CD4-positive, alpha-beta T cell (primary cell): ENCODE measurements around the gene CSF1R. TPM values are rescaled to one million over a fixed set of nuclear protein-coding genes. Genes with fewer than 3 reads are reported as not detected.

Experiments
- ATAC-seq: fragments of 200-7000 bp; cut with Tn5 transposase; one replicate; pipeline ENCODE4 v1.10.0; 2022; ENCODE audit warnings: mild to moderate bottlenecking; ENCODE audit not compliant: poor library complexity
- CTCF ChIA-PET: fragments of 350-600 bp; sonication (Branson Sonifier 250); formaldehyde crosslinking; loops from one replicate; lab custom pipeline; 2021; ENCODE audit warnings: antibody characterized with exemption, inconsistent platforms; lab: Charles Lee
- POLR2A ChIA-PET: fragments of 350-600 bp; sonication (Branson Sonifier 250); formaldehyde crosslinking; loops from one replicate; lab custom pipeline; 2021; ENCODE audit warnings: antibody characterized with exemption, inconsistent platforms; lab: Charles Lee
- DNase-seq, 14 experiments: peaks; one replicate each; pipeline ENCODE4 v3.0.0-alpha.2; 2013 to 2020; ENCODE audit warnings: mixed read lengths in 2 of 14
- H3K27ac ChIP-seq, 2 donors: one replicate each; pipeline versions ENCODE4 v1.5.1 to v1.7.0; 2013; ENCODE audit warnings: low read length in 2 of 2, low read depth in 1 of 2, mild to moderate bottlenecking in 1 of 2
- H3K27me3 ChIP-seq, 2 experiments: 1 replicate in 1 of 2; 2 replicates in 1 of 2; pipeline versions ENCODE4 v1.6.1 to v1.7.0; 2013; ENCODE audit warnings: low read length in 2 of 2, control low read depth in 1 of 2, mild to moderate bottlenecking in 1 of 2, moderate library complexity in 1 of 2; ENCODE audit not compliant: insufficient read depth in 2 of 2, control insufficient read depth in 1 of 2
- H3K36me3 ChIP-seq: one replicate; pipeline ENCODE4 v1.6.1; 2013; ENCODE audit warnings: low read length, control low read depth; ENCODE audit not compliant: insufficient read depth
- H3K4me1 ChIP-seq: one replicate; pipeline ENCODE4 v1.6.1; 2013; ENCODE audit warnings: low read length, control low read depth; ENCODE audit not compliant: insufficient read depth
- H3K4me3 ChIP-seq: one replicate; pipeline ENCODE4 v1.5.1; 2013; ENCODE audit warnings: mild to moderate bottlenecking, low read length, moderate library complexity
- H3K9me3 ChIP-seq, 2 experiments: 1 replicate in 1 of 2; 2 replicates in 1 of 2; pipeline versions ENCODE4 v1.6.1 to v1.7.0; 2013; ENCODE audit warnings: low read length in 2 of 2, mild to moderate bottlenecking in 2 of 2, control low read depth in 1 of 2, moderate library complexity in 1 of 2; ENCODE audit not compliant: control insufficient read depth in 1 of 2, insufficient read depth in 1 of 2
- H3K27ac Mint-ChIP-seq: one replicate; pipeline ENCODE4 v1.8.0; 2020; ENCODE audit warnings: mixed read lengths
- H3K27me3 Mint-ChIP-seq: one replicate; pipeline ENCODE4 v1.8.0; 2021; ENCODE audit warnings: mixed read lengths
- H3K36me3 Mint-ChIP-seq: one replicate; pipeline ENCODE4 v1.8.0; 2021; ENCODE audit warnings: low read depth, mixed read lengths
- H3K4me1 Mint-ChIP-seq: one replicate; pipeline ENCODE4 v1.8.0; 2021; ENCODE audit warnings: low read depth, mixed read lengths
- H3K4me3 Mint-ChIP-seq: one replicate; pipeline ENCODE4 v1.8.0; 2020; ENCODE audit warnings: mild to moderate bottlenecking, mixed read lengths
- H3K9me3 Mint-ChIP-seq: one replicate; pipeline ENCODE4 v1.8.0; 2020; ENCODE audit warnings: mixed read lengths
- CTCF ChIP-seq: fragments of 200-600 bp; IDR thresholded peaks from one replicate; pipeline ENCODE4 v1.8.0; 2022; ENCODE audit warnings: antibody characterized with exemption, mild to moderate bottlenecking
- intact Hi-C, 2 experiments: fragments of 100-400 bp; cut with DNase I in 1 of 2; cut with micrococcal nuclease in 1 of 2; formaldehyde crosslinking; loops; one replicate each; pipeline versions ENCODE4 v1.15.1 to v1.9.0; 2023 to 2025; cut with DNase I, micrococcal nuclease
- total RNA-seq, 174 experiments: library from RNA in 2 of 174; stranded (reverse) in 2 of 174; gene quantifications; one replicate each; pipeline ENCODE4 v1.2.3 and lab custom pipeline; 2021 to 2026

The CSF1R gene
- total RNA-seq, 2 experiments from 2014 or later, result 0.45 to 0.52 TPM

- Histone ChIP-seq H3K27ac (no peak overlapping the region), H3K36me3 (no peaks in the 10 kb centered on the region), H3K4me1 (no peaks in the 10 kb centered on the region), H3K27me3 (no peaks in the 10 kb centered on the region), H3K9me3 (no peaks in the 10 kb centered on the region), H3K4me3 (no peak overlapping the region)
- no peaks in the 10 kb centered on the region for H3K36me3 Mint-ChIP-seq
- DNase-seq (peak in 2 of 14 experiments; percentile 48 to 58), ATAC-seq (no peak)
- intact Hi-C loops, result no loop called here
- TF ChIP-seq CTCF, result no peak
- no peaks in the 10 kb centered on the region for H3K4me1 Mint-ChIP-seq
- no peak overlapping the region for H3K4me3 Mint-ChIP-seq
- CTCF ChIA-PET, result no interaction called here
- H3K9me3 Mint-ChIP-seq, result no peaks in the 10 kb centered on the region
- H3K27me3 Mint-ChIP-seq, result no peaks in the 10 kb centered on the region
- POLR2A ChIA-PET, result no interaction called here
- no peak overlapping the region for H3K27ac Mint-ChIP-seq
Observed at GRCh38 chr5:150123542-150123941, 37.2 kb upstream of the CSF1R start.

- no peaks in the 10 kb centered on the region for H3K27me3 ChIP-seq
- no peak overlapping the region for H3K4me3 ChIP-seq
- no peak overlapping the region for H3K27ac ChIP-seq
- POLR2A ChIA-PET, result no interaction called here
- intact Hi-C loops, result no loop called here
- Mint-ChIP-seq H3K9me3 (no peaks in the 10 kb centered on the region), H3K4me3 (no peak overlapping the region), H3K4me1 (no peaks in the 10 kb centered on the region), H3K36me3 (no peaks in the 10 kb centered on the region), H3K27ac (no peak overlapping the region), H3K27me3 (no peaks in the 10 kb centered on the region)
- H3K4me1 ChIP-seq, result no peaks in the 10 kb centered on the region
- no peak for ATAC-seq
- no peak for TF ChIP-seq CTCF
- no peak for DNase-seq
- CTCF ChIA-PET, result no interaction called here
- H3K36me3 ChIP-seq, result no peaks in the 10 kb centered on the region
- no peaks in the 10 kb centered on the region for H3K9me3 ChIP-seq
Observed at GRCh38 chr5:150122536-150123481, 36.5 kb upstream of the CSF1R start.

GRCh38 chr5:150122158-150122510 is 35.8 kb upstream of the CSF1R start:
- Histone ChIP-seq H3K36me3 (no peaks in the 10 kb centered on the region), H3K4me1 (no peaks in the 10 kb centered on the region), H3K27me3 (no peaks in the 10 kb centered on the region), H3K9me3 (no peaks in the 10 kb centered on the region), H3K27ac (no peak overlapping the region), H3K4me3 (no peak overlapping the region)
- intact Hi-C loops, result no loop called here
- DNase-seq, result peak in 3 of 14 experiments; percentile 19 to 53 (median 43)
- H3K27me3 Mint-ChIP-seq, result no peaks in the 10 kb centered on the region
- H3K36me3 Mint-ChIP-seq, result no peaks in the 10 kb centered on the region
- CTCF ChIA-PET, result no interaction called here
- no peak overlapping the region for H3K27ac Mint-ChIP-seq
- no peaks in the 10 kb centered on the region for H3K4me1 Mint-ChIP-seq
- no peak for ATAC-seq
- POLR2A ChIA-PET, result no interaction called here
- H3K4me3 Mint-ChIP-seq, result no peak overlapping the region
- TF ChIP-seq CTCF, result no peak
- no peaks in the 10 kb centered on the region for H3K9me3 Mint-ChIP-seq
